ENCODE measurements around the gene OR8G1.

DNA sequence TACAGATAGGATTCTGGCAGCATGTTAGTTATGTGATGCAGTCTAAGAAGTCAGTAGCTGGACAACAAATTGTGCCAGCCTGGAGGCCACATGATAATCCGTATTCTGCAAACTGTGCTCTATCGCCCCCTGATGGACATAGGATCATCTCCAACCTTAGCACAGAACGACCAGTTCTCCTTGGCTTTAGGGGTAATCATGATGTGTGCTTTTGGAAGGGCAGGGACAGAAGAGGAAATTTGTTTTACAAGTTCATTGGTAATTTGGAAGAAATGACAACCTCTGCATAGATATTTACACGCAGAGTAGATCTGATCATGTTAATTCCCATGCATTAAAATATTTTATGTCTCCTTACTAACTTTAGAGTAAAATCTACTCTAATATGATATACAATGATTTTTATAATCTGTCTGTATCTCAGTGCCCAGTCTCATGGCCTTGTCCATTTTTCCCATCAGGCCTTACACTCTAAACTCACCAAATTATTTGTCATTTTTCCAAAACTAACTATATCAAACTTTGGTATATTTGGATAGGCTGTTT, 45.6 kb upstream of the OR8G1 start:
- TF ChIP-seq EGR1 (IDR thresholded peaks at IDR 0.05; ENCODE audit: low read depth in 2 of 2) (no peak), RXRA (IDR thresholded peaks at IDR 0.05) (no peak)

All from liver (tissue), 2 donors.